ENCODE measurements around the gene NOTUM.
"Not testable (repeated sequence)": the region's sequence is repeated elsewhere in the genome, so short reads cannot be mapped to it uniquely, and the experiment has no call there.

The NOTUM gene

DNA sequence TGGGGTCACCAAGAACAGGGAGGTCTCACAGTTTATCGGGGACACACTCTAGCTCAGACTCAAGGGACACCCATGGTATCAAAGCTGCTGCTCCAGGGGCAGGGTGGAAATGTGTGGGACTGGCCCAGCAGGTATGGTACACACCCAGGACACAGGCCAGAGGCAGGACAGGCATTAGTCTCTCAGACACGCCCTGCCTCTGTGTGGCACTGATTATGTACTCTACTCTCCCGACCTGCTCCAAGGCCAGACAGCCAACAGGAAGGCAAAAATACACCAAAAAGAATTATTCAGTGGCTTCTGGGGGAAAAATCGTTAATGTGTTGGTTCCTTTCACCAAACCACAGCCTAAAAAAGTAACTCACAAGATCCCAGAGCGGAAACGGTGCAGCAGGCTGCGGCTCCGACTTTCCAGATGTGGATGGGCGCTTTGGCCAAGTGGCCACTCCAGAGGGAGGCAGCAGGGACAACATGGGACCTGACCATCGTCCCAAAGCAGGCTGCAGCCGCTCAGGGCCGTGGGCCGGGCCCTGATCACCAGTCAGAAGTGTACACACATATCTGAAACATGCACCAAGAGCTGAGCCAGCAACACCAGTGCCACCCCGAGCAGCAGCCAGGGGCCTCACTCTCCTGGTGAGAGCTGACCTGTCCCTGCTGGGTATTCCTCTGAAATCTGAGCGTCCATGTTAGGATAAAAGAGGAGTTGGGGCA is 42.0 kb downstream of the NOTUM start:
- intact Hi-C loops (cut with DNase I) = no loop called here
- DNase-seq = no peak

DNA sequence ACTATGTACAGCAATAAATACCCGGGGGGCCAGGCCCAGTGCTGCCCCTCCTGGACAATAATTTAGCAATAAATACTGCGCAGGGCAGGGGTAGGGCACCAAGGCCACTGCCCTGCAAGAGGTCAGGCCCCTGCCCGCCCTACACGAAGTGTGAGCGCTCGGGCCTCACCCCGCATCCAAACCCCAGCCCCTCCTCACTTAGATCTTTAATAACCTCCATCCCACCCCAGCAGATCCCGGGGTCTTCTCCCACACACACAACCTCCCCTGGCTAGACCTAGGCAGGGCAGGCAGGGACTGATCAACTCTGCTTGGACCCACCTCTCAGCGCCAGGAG is 42.7 kb downstream of the NOTUM start:
- DNase-seq; intact Hi-C loops (cut with DNase I): not testable (repeated sequence)

DNA sequence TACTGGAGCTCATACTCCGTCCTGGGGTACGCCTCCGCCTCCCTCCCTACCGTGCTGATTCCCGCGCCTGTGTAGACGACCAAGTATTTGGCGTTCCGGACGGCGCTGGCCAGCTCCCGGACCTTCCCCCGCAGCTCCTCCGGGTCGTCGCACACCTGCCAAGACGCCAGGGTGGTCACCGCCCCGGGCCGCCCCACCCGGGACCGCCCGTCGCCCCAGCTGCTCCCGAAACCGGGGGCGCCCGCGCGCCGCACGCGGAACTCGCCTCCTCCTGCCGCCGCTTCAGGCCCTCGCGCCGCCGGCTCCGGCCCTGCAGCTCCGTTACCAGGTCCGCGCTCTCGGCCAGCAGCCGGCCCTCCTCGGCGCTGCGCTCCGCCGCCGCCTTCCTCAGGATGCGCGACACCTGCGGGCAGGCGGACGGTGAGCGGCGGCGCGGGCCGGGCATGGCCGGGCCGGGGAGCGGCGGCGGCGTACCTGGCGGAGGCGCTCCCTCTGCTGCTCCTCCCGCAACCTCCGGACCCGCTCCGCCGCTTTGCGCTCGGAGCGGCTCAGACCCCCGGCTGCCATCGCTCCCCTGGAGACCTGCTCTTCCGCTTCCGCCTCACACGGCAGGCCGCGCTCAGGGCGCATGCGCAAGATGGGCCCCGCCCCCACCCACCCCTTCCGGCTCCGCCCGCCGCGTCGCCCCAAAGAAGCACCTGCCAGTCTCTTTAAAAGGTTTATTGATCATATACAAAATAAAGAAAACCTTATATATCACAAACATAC is 43.2 kb downstream of the NOTUM start, which contains the start of gene SIRT7:
Gene SIRT7, minus strand, starts transcription at position 612 of the 768 bp plus-strand sequence. Its CDS starts 45 bp downstream, at position 567.
- intact Hi-C loops (cut with DNase I) = no loop called here
- peak in 41 of 42 donors; percentile 45 to 90 (median 76) for DNase-seq

DNA sequence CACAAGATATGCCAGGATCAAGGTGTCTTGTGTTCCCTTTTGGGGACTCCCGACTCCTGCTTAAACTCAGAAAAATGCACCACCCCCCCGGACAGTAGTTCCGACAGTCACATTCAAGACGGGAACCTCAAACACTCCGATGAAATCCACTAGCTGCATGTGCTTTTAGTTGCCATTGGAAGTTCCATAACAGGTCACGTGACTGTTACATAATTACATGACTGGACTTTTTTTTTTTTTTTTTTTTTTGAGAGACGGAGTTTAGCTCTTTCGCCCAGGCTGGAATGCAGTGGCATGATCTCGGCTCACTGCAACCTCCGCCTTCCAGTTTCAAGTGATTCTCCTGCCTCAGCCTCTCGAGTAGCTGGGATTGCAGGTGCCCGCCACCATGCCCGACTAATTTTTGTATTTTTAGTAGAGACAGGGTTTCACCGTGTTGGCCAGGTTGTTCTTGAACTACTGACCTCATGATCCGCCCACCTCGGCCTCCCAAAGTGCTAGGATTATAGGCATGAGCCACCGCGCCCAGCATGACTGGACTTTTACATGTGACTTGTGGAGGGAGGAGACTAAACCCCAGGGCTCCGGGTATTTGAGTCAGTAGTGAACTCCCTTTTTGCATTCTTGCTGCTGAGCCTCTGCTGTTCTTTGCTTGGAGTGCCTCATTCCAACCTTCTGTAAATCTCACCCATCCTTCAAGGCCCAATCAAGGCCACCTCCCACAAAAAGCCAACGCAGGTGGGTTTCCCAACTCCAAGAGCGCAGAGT is 44.6 kb downstream of the NOTUM start:
- DNase-seq = no peak
- intact Hi-C loops (cut with DNase I) = no loop called here

DNA sequence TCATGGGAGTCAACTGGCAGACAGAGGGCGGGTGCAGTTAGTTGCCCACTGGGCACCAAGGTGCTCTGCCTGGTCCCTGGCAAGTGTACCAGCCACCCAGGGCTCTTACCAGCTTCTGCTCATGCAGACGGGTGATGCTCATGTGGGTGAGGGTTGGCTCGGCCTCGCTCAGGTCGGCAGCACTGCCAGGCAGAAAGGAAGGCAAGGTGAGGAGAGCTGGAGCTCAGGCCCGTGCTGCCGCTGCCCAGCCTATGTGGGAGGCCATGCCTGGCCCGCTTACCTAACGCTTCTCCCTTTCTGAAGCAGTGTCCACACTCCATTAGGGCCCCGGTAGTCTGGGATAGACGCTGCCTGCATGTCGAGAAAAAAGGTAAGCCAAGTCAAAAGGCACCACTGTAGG is 45.7 kb downstream of the NOTUM start:
- DNase-seq = no peak
- intact Hi-C loops (cut with DNase I) = no loop called here

DNA sequence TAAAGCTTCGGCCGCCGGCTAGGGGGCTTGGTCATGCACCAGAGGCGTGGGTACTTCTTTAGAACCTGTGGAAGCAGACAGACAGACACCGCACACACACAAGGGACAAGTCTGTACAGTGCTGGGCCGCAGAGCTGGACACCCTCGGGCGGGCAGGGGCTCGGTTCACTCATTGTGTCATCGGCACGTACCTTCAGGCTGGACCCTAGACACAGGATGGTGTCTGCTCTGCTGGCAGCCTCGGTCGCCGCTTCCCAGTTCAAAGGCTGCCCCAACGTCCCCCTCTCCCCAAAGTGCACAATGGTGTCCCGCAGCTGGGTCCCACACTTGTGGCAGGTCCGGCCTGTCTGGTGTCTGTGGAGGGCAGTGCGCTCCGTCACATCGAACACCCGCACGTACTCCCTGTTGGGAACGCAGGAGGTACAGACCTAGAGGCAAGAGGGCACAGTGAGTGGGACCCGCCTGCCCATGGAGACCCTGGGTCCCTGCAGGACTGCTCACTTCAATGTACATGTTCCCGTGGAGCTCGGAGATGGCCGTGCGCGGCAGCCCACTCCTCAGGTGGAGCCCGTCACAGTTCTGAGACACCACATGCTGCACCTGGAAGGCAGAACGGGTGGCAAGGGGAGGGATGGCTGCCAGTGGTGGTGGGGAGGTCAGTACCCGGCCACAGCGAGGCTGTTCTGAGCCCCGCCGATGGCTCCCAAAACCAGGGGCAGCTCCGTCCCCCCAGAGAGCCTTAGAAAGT is 46.7 kb downstream of the NOTUM start:
- no peak for DNase-seq
- intact Hi-C loops (cut with DNase I) = no loop called here

DNA sequence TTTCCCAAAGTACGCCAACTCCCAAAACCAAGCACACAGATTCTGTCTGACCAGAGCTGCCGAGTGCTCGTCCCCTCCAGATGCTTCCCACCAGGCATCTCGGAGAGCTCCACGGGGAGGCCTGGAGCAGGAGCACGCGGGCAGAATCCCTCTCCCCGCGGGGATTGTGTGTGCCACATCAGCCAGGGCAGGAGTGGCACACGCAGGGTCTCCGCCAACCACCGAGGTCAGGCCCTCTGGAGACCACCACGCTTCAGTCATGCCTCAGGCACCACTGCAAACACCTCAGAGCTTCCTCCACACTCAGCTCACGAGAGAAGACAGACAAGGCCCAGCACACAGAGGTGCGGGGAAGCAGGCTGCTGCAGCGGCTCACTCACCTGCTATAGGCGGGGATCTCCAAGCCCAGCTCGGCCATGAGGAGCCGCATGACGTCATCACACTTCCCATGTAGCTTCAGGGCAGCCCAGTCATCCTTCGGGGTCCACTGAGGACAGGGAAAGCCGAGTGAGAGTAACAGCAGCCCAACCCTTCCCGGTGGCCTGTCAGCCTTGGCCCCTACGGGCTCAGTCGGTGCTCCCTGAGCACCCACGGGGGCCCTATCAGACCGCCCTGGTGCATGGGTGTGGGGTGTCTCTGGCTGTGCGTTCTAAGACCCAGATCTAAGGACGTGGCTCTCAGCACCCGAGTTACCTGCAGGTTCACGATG is 47.4 kb downstream of the NOTUM start:
- DNase-seq = no peak
- intact Hi-C loops (cut with DNase I) = no loop called here

DNA sequence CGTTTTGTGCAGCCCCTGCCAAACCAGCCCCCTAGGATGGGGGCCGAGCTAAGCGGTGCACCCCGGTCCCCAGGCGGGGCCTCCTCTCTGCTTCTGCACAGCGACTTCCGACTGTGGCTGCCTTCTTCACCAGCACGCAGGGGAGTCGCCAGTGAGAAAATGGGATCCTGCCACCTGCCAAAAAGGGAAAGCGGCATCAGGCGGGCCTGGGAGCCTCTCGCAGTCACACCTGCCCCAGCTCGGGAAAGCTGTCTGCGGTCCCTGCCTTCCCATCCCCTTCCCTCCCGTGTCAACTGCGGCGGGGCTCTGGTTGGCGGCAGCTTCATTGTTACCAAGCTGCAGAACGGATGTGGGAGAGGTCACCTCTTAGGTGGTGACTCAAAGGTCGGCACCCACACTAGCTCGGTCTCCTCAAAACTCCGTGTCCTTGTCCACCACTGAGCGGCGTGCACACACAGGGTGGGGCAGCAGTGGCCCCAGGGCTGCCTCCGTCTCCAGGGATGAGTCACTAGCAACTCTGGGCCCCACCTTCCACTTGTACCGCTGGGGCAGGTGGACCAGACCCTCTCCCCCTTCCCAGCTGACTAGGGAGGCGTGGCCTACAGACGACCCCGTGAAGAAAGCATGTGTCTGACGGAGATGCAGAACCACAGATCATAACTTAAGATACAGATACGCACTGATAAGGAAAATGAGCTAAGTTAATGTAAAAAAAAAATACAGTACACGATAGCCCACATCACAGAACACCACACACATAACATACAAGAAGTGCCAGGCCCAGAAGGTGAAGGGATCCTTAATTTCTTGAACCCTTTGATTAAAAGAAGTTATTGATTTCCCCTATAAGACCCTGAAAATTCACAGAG is 48.3 kb downstream of the NOTUM start:
- intact Hi-C loops (cut with DNase I) = no loop called here
- no peak for DNase-seq

DNA sequence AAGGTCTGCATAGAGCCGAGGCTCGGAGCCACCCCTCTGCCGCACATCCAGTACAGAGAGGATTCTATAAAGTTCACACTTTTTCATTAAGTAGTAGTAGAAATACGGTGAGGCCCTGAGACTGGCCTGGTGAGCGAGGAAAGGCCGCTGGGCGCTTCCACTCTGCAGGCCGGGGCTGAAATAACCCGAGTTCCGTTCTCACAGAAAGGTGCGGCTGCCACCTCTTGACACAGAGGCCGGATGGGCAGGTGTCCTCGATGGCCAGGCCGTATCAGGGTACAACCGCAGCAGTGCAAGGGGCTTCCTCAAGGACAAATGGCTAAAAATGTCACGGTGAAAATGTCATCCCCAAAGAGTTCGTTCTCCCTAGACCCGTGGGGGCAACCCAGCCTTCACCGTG is 49.0 kb downstream of the NOTUM start:
- intact Hi-C loops (cut with DNase I) = no loop called here
- DNase-seq = no peak

DNA sequence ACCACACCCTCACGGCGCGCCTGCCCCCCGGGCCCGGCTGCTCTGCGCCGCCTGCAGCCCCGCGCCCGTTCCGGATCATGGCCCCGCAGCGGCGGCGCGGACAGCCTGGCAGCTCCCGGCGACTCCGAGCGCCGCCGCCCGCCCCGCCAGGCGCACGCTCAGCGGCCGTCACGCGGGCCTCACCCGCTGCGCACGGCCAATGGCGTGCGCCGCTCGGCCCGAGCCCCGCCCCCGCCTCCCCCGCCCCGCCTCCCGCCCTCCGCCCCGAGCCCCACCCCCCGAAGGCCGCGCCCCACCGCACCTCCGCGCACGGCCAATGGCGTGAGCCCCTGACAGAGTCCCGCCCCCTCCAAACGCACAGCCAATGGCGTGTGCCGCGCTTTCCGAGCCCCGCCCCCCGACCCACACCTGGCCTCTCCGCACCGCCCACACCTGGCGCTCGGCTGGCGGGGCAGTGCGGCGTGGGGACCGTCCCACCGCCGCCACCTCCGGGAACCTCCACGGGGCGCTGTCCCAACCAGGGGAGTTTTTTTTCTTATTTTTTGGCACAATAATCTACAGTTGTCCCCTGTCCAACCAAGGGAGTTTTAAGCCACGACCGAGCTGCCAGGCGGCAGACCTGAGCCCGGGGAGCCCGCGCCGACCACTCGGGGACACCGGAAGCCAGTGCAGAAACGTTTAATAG is 49.6 kb downstream of the NOTUM start, which contains the start of gene PCYT2:
Gene PCYT2, minus strand, starts transcription at position 123 of the 685 bp plus-strand sequence. Its CDS starts 44 bp downstream, at position 79.
- intact Hi-C loops (cut with DNase I) = no loop called here

DNA sequence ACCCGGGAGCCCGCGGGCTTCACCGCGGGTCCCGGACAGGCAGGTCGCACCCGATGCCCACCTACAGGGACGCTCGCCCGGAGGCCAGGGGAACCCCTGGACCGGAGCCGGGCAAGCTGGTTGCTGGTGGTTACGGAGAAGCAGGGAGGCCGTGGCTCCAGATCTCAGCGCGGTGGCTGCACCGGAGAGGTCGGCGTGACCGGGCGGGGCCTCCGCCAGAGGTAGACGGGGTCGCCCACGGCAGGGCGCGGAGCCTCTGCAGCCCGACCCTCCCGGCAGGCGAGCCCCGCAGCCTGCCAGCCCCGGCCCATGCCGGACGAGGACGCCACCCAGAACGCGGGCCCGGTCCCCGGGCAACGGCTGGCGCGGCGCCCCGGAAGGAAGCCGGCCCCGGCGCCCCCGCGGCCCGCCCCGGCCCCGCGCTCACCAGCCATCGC is 50.1 kb downstream of the NOTUM start:
- peak in 5 of 42 donors; percentile 16 to 55 (median 38) for DNase-seq
- intact Hi-C loops (cut with DNase I) = no loop called here

More for the DNA sequence above, 49.6 kb downstream of the NOTUM start, which contains the start of gene PCYT2:
- peak; percentile 83 to 97 (median 95) for DNase-seq

DNA sequence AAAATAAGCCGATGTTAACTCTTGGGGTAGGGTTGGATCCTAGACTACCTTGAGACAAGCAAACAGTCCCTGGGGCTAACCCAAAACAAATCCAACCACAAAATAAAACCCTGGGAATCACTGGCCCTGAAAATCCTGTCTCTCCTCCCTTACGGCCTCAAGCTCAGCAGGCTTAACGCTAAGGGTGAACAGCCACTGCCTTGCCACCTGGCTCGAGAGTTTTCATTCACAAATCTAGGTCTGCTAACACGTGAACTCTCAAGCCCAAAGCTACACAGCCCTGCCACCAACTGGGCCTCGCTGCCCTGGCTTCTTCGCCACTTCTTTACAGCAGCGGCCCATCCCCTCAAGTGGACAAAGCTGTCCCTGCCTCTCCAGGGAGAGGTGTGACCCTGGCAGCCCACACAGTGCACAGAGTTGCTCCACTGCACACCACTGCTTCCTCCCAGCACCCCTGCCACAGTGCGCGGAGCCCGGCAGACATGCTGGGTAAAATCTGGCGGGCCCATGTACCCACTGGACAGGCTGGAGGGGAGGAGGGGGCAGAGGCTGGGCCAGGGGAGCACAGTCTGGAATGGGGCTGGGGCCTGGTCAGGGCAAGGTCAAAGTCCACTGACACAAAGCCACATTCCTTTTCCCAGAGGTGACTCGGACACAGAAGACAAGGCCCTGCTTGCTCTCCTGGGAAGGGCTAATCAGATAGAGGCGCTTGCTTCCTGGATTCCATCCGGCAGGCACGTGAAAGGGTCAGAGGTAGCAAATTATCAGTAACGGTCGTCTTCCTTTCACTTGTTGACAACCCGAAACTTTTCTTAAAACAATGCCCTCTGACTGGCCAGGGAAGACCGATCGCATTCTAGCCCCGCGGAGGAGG is 50.8 kb downstream of the NOTUM start:
- intact Hi-C loops (cut with DNase I) = no loop called here
- DNase-seq = no peak

DNA sequence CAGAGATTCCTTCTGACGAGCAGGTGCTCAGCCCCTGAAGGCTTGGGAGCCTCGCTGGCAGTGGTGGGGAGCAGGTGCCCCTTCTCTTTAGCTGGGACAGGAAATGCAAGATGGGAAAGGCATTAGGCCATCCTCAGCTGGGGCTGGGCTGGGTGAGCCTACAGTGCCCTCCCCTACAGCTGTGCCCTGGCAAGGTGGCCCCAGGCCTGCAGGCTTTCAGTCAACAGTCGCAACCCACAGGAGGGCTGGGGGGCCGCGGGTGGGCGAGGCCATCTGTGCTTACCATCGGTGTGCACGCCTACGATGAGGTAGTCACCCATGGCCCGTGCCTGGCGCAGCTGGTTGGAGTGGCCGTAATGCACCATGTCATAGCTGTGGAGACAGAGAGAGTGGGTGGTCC is 51.8 kb downstream of the NOTUM start:
- no peak for DNase-seq
- intact Hi-C loops (cut with DNase I) = no loop called here

DNA sequence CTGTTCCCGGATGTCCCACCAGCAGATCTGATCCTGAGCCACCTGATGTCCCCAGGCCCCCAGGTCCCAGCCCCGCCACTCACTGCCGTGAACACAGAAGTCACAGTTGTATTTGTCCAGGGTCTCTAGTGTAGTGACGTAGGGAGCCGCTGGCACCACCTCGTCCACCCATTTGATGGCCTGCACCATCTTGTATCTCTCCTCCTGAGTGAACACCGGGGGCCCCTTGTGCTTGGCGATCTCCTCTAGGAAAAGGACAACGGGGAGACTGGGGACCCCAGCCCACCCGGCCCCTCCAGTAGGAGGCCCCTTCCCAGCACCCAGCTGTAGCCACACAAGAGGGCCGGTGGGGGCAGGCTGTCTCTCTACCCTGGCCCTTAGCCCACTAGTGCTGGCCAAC is 52.2 kb downstream of the NOTUM start:
- DNase-seq = no peak
- intact Hi-C loops (cut with DNase I) = no loop called here

DNA sequence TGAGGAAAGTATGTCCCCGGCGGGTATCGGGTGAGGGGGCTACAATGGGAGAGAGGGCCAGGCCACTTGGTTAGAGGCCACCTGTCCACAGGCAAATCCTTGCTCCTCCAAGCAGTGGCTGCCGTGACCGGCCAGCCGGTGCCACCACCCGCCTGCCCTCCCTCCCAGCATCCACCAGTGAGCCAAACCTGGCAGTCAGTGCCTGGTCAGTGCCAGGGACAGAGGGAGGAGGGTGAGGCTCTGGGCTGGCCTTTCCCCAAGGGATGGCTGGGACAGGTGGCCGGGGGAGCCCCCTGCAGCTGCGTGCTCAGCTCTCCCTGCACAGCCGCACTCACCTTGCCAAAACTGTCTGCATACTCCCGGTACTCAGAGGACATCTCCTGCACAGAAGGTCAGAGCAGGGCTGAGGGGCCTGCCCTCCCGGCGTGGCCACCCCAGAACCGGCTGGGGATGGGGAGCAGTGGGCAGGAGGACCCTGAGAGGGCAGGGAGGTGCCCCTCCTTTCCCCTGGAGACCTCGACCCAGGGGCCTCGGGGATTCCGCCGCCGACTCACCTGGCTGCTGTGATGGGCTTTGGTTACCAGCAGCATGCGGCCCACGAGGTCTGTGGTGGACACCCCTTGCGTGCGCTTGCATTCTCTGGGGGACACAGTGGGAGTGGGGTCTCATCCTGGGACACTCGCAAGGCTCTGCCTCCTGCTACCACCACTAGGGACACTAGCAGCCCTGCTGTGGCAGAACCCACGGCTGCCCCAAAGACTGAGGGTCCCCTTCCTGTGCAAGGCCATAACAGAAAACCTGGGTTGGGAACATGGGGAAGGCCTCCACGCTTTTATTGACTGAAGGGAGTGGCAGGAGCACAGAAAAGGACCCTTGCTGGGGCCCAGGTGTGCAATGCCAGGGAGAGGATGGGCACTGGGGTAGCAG is 53.5 kb downstream of the NOTUM start:
- intact Hi-C loops (cut with DNase I) = no loop called here
- DNase-seq = no peak
